Renal pelvis (tissue), 4 donors: ENCODE measurements around the gene BANP. TPM values are rescaled to one million over a fixed set of nuclear protein-coding genes. Genes with fewer than 3 reads are reported as not detected.
A peak's percentile ranks its signal among the peaks of the same experiment; 100 is the strongest.
"Not testable (repeated sequence)": the region's sequence is repeated elsewhere in the genome, so short reads cannot be mapped to it uniquely, and the experiment has no call there.

Experiments
- DNase-seq: peaks from one replicate; pipeline ENCODE4 v3.0.0-alpha.2; 2013
- polyA plus RNA-seq, 3 donors: library from polyadenylated mRNA; unstranded; fragments of 120-200 nt; gene quantifications; one replicate each; pipeline ENCODE4 v1.2.1, GENCODE V29; 2013; ENCODE audit not compliant: insufficient read length in 3 of 3

The BANP gene
- polyA plus RNA-seq, 3 donors, result 23.1 to 27.4 (median 27.3) TPM

DNA sequence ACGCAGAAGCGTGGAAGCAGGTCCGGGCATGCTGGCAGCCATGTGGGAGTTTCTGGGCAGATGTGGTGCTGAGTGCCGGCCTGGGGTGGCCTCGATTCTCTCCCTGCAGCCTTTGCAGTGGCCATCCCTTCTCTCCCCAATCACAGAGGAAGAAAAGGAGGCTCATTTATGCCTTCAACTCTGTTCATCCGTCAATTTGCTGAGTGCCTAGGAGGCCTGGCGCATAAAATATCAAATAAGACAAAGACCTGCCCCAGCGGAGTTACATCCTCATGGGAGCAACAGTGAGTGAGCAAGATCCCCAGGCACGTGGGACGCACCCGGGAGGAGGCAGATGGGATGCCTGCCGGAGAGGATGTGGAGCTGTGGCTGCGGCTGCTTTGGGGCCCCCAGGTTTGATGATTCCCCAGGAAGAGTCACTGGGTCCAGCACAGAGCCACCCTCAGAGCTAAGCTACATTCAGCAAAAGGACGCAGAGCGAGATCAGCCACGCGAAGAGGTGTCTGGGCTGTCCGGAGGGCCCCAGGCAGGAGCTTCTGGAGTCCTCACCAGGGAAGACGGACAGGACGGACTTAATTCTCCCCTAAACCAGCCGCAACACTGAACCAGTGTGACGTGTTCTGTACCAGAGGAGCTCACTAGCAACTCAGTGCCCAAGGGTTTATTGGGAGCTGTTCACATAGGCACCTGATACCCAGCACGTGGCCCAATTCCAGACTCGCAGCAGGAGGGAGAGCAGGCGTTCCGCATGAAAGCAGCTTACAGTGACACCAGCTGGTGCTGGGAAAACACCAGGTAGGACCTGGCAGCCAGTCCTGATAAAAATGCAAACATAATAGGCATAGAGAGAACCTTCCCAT is 26.2 kb upstream of the BANP start:
- peak; percentile 87 for DNase-seq

DNA sequence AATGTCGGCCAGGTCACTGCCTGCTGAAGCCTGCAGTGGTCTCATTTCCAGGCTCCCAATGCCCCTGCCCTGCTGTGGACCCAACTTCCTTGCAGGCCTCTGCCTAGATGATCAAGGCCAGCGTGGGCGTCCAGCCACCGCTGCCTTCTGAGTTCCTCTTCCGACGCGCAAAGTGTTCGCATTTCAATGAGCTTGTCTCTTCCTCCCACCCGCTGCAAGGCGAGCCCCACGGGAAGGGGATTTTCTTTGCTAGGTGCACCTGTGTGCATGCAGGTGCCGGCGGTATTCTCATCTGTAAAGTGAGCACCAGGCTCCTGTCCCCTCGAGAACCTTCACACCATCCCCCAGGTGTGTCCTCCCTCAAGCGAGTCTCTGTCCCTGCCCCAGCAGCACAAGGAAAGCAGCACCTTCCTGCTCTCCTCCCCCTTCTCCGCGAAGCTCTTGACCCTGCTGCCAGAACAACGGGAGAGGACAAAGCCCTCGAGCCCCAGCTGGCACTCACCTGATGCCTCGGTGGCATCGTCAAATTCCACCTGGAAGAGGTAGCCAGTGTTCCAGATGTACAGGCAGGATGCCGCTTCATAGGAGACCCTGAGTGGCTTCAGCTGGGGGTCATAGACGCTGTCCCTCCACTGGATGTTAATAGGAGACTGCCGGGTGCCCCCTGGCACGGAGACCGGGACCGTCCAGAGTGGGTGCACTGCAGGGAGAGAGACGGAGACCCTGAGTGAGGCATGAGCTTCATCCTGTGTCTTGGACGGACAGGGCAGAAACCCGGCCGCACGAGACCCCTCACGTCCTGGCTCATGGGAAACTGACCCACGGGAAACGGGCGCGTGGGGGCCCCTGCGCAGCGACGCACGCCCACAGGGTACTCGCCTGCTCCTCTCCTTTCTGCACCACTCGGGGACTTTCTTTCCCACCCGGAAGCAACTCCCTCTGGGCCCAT is 24.7 kb upstream of the BANP start:
- no peak for DNase-seq

DNA sequence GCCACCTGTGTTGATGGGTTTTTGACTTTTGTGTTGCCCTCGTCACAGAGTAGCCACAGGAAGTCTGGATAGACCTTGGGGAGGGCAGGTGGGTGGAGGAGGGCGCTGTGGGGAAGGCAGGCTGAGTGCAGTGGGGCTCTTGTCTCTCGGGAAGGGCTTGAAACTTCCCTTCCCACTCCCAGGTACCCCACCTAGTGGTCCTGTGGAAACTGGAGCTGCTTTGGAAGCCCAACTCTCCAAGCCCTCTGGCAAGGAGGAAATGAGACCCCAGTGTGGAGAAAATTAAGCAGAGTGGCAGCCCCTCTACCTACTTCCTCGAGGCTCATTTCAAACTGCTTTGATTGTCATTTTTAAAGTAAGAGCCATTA is 24.1 kb upstream of the BANP start:
- no peak for DNase-seq

DNA sequence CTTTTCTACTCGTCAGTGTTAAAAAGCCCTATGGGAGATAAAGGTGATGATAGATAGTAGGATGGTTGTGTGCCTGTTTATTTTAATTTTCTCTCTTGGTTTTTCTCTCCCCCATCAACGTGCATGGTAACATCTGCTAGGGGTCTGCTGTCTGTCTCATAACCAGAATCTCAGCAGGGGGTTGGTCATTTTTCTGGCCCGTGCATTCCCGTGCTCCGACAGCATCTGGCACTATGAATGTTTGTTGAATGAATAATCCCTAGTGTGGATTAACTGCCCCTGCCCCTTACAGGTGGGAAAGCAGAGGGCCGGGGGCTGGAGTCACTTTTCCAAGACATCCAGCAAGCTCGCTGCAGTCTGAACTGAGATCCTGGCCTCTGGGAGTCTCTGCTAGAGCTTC is 21.2 kb upstream of the BANP start:
- no peak for DNase-seq

DNA sequence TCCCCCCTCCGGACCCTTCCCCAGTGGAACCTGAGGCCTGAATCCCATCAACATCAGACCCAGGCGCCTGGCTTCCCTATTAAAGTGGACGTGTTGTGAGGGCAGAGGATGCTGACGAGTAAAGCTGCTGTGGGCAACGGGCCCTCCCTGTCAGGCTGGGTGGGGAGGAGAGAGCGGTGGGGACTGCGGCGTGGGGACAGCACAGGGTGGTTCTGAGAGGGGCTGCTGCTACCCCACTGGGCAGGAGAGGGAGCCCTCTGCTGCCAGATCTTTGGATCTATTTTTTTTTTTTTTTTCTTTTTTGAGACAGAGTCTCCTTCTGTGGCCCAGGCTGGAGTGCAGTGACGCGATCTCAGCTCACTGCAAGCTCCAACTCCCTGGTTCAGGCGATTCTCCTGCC is 20.8 kb upstream of the BANP start:
- DNase-seq, result no peak

DNA sequence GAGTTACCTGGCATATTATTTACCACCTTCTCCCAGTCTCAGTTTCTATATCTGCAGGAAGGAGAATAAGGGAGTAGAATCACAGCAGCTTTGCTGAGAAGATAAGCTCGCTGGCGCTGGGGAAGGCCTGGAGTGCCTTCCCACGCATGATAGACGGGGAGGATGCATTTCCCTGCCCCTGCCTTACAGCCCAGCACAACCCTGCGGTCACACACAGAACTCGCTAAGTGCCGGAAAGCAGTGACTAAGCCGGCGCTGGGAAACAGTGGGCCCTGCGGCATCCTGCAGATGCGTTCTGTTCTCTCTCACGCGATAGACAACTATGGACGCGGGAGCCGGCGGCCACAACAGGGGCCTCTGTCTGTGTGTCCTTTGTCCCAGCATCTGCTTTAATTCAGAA is 19.7 kb upstream of the BANP start:
- DNase-seq, result no peak

DNA sequence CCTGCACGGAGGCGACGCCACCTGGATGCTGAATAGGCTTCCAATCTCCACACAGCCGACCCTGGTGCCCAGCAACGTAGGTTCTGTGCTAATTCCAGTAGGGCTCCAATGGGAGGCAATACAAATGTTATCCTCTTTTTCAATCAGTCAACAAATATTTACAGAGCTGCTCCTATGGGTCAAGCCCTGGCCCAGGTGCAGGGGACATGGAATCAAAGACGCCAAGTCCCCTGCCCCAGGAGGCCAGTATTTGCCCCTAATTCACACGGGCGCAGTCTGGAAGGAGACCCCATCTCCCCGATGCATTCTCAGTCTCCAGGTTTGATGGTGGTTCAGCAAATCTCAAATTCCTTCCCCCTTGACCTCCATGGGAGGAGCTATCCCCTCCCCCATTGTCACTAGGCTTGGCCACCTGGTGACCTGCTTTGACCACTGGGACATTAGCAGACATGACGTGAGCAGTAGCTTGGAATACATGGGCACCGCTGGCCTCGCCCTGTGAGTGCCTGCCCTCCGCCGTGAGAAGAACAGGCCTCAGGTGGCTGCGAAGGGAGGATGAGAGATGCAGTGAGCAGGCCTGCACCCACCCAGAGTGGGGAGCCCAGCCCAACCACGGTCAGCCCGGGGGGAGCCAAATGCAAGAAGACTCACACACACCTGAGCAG is 18.6 kb upstream of the BANP start:
- DNase-seq, result not testable (repeated sequence)

DNA sequence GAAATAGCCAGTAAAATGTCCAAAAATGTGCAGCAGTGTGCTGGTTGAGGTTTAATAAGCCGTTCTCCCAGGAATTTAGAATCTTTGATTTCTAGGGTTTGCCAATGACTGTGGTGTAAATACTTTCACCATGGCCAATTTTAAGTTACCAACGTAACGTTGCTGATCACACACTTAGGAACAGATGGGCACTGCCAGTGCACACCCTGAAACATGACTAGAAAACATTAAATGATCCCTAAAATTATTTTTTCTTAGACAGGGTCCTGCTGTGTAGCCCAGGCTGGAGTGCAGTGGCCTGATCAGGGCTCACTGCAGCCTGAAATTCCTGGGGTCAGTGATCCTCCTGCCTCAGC is 18.1 kb upstream of the BANP start:
- no peak for DNase-seq

DNA sequence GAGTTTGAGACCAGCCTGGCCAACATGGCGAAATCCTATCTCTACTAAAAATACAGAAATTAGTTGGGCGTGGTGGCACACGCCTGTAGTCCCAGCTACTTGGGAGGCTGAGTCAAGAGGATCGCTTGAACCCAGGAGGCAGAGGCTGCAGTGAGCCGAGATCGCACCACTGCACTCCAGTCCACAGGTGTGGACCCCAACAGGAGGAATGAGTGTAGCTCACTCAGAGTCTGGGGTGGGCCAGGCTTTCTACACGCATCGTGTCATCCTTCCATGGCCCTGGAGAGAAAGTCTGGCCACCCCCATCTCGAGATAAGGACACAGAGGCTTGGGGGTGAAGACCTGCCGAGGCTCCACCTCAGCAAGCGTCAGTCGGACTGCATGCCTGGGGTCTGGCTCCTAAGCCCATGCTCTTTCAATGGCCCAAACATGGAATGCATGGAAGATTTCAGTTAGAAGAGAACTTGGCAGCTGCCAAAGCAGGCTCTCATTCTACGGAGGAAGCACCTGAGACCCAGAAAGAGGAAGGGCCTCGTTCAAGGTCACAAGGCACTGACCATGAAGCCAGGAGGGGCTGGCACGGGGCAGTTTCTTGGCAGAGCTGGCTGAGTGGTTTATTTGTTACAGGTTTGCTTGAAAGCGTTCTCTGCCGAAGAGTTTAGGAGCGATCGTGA is 16.3 kb upstream of the BANP start:
- not testable (repeated sequence) for DNase-seq

DNA sequence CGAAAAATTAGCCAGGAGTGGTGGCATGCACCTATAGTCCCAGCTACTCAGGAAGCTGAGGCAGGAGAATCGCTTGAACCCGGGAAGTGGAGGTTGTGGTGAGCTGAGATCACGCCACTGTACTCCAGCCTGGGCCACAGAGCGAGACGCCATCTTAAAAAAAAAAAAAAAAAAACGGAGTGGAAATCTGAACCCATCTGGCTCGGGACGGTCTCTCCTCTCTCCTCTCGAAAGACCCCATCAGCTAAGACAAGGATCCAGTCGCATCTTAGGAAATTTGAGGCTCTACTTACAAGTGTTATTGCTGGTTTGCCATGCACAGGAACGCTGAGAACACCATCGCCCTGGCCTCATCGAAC is 15.2 kb upstream of the BANP start:
- DNase-seq, result not testable (repeated sequence)

DNA sequence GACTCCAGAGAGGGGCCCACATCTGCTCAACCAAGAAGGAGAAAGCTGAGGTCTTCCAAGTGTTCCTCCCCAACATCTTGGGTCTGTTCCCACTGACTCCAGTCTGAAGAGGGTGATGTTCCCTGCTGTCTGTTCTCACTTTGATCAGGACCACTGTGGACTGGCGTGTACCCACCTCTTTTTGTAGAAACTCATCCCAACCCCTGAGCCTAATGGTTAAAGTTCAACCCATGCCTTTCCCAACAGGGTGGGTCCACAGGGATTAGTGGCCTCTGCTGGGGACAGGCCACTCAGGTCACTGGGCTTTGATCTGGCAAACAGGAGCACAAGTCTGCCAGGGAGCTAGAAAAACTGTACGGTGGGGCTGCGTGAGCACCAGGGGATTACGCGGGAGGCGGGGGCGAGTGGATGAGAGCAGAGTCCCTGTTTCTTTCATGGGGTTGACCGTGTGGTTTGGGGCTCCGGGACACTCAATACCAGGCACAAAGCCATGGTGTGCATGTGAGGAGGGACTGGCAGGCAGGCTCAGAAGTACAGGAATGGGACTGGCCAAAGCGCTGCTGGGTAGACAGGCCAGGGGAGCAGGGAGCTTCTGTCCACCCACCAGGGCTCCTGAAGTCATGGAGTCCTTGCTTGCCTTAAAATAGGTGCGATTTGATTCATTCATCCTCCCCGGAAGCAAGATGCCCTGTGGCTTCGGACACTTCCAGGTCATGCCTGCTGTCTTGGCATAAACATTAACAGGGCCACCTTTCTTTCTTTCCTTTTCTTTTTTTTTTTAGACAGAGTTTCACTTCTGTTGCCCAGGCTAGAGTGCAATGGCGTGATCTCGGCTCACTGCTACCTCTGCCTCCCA is 14.6 kb upstream of the BANP start, which contains the start of gene CA5A:
Gene CA5A (minus strand): TSS at position 155 of the 856 bp plus-strand sequence. CDS start 79 bp downstream, at position 76.
- no peak for DNase-seq

DNA sequence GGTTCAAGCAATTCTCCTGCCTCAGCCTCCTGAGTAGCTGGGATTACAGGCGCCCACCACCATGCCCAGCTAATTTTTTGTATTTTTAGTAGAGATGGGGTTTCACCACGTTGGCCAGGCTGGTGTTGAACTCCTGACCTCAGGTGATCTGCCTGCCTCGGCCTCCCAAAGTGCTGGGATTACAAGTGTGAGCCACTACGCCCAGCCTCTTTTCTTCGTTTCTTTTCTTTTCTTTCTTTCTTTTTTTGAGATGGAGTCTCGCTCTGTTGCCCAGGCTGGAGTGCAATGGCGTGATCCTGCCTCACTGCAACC is 14.0 kb upstream of the BANP start:
- DNase-seq, result not testable (repeated sequence)

DNA sequence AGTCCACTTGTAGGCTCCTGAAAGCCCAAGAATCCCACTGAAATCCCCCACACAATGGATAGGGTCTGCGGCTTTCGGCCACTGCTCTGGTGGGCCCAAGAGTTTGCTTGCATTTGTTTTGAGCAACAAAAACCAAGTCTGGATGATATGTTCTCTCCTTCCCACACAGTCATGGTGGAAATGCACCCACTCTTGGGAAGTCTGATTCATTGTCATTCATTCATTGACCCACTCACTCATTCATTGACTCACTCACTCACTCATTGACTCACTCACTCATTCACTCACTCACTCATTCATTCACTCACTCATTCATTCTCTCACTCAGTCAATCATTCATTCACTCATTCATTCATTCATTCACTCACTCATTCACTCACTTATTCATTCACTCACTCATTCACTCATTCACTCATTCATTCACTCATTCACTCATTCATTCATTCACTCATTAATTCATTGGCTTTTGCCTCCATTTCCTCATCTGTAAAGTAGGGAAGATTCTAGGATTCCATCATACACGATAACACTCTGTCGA is 12.8 kb upstream of the BANP start:
- DNase-seq, result no peak

DNA sequence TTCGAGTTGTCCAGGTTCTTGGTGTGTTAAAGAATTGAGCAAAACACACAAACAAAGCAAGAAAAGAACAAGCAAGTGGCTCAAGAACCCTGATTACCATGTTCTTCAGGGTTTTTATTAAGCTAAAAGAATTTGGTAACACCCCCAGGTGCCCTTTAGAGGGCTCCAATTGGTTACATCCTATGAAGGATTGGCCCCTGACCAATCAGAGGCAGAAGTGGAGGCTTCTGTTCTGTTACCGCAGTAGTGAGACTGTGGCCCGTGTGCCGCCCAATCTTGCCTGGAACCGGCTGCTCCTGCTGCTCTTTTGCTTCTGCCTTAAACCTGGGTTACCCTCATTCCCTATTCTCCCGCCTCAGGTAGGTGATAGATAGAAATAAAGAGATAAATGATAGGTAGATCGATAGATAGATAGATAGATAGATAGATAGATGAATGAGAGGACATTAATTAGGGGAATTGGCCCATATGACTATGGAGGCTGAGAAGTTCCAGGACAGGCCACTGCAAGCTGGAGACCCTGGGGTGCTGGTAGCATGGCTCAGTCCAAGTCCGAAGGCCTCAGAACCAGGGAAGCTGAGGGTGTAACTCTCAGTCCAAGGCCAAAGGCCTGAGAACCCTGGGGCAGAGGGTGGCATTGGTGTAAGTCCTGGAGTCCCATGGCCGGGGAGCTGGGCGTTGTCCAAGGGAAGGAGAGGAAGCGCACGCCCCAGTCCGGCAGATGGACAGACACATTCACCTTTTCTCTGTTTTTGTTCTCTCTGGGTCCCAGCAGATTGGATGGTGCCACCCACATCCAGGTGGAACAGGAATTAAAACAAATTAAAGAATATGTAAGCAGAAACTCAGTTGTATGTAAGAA is 11.4 kb upstream of the BANP start:
- DNase-seq, result no peak

DNA sequence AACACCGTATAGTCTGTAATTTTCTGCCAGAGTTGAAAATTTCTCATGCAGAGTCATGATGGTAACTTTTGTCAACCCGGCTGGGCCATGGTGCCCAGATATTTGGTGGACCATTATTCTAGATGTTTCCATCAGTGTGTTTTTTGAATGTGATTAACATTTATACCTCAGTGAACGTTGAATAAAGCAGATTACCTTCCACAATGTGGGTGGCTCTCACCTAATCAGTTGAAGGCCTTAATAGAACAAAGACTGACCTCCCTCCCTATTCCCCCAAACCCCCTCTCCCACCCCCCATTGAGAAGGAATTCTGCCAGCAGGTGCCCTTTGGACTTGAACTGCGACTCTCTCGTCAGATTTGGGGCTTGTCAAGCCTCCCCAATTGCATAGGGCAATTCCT is 8.6 kb upstream of the BANP start:
- no peak for DNase-seq

DNA sequence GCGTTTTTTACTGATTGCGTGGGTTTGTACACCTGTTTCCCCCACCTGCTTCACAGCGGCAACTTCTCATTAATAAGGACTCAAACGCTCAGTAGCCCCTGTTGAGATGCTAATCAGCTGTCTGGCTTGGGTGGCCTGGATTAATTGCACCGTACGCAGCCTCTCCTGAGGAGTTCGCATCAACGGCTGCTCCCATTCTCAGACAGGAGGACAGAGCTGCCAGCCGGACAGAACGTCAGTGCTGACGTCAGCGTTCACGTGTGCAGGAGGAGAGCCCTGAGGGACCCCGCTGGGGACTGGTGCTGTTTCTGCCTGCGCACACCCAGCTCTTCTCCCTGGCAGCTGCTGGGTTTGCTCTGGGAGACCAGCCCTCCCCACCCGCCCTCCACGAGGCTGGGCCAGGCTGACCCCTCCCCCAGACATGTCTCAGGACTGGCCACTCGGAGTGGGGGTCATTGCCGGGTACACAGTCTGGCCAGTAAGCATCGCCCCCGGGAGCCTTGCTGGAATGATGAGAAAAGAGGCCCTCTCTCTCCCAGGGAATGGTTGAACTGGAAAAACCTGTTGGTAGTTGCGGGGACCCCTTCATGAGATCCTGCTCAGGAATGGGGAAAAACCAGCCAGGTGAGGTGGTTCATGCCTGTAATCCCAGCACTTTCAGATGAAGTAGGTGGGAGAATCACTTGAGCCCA is 5.7 kb upstream of the BANP start:
- DNase-seq, result peak; percentile 88

DNA sequence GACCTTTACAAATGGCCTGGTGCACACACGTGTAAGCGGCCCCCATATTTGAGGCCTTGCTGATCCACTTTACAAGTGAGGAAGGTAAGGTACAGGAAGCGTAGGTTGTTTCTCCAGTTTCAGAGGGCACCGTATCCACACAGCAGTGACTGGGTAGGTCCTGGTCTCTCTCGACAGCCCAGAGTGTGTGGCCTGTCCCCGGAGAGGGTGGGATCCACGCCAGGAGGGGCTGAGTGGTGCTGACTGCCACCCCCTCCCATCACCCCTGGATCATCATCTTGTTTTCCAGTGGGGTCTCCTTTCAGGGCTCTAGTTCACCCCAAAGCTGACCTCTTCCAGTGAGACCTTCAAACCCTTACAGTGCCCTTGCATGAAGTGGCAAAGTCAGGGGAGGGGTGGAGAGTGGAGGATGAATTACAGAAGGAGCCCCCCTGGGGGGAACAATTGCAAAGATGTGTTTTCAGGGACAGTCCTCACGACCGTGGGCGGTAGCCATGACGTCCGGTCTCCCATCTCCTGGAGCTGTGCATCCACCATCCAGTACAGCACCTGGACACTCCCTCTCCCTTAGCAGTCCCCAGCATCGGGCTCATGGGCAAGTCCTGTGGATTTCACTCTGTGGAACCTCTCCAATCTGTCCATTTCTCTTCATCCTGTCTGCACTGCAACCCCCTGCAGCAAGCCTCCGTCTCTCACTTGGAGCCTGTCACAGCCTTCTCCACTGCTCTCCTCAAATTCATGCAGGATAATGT is 4.5 kb upstream of the BANP start:
- DNase-seq, result no peak

DNA sequence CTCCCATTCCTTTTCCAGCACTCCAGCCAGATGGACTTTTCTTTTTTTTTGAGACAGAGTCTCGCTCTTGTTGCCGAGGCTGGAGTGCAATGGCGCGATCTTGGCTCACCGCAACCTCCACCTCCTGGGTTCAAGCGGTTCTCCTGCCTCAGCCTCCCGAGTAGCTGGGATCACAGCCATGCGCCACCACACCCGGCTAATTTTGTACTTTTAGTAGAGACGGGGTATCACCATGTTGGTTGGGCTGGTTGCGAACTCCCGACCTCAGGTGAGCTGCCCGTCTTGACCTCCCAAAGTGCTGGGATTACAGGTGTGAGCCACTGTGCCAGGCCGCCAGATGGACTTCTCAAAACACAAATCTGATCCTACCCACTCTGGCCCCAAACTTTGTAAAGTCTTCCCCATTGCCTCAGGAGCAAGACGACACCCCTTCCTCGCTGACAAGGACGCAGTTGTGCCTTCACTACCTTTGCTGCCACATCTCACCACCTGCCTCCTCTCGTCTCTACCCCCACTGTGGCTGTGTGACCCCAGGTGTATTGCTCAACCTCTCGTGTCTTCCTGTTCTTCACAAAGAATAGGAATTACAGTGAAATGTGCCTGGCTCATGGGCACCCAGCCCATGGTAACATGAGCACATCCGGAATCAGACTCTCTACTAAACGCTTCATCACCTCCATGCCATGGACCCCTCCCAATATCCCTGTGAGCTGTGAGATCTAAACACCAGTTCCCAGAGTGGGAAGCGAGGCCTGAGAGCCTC is 3.7 kb upstream of the BANP start:
- DNase-seq, result no peak
